ENCODE data around the gene METTL21C. TPM values are rescaled to one million over a fixed set of nuclear protein-coding genes. Genes with fewer than 3 reads are reported as not detected.

METTL21C gene
- not detected for total RNA-seq
- long read RNA-seq, result 0 reads

DNA sequence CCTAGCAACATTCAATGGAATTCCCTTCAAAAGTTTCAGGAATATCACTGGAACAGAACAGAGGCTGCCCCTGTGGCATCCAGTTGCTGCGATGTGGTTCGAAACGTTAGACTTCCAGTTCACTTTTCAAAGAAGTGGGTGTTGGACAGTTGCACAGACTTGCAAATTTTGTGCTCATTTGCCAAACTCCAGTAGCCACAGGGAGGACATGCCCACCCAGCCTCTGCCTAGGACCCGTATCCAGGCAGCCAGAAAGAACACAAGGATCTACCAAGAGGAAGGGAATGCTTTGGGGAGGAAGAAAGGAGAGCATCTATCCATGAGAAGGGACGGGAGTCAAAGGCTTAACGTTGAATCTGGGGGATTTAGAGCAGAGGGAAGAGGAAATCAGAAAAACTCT is at the start of gene METTL21C:
Gene METTL21C (minus strand): TSS at position 108 of the 400 bp plus-strand sequence. CDS start 546 bp downstream, outside the sequence.
- no peaks in the 10 kb centered on the region for H3K27me3 ChIP-seq
- DNase-seq (no peak), ATAC-seq (no peak)
- no peaks in the 10 kb centered on the region for H3K36me3 ChIP-seq
- intact Hi-C loops (cut with DNase I), result no loop called here
- 67% methylated on average over 5 of the region's 6 CpGs for WGBS (ENCODE audit: insufficient coverage, low coverage, low lambda C conversion rate, missing lambda C conversion rate)
- H3K4me1 ChIP-seq, result no peaks in the 10 kb centered on the region
- TF ChIP-seq POLR2A (IDR thresholded peaks at IDR 0.05), result no peak
- no peak for TF ChIP-seq CTCF (IDR thresholded peaks at IDR 0.05)
- H3K9me3 ChIP-seq, result no peaks in the 10 kb centered on the region
- H3K4me3 ChIP-seq, result no peak within 1 kb of the TSS
- no peak within 1 kb of the TSS for H3K27ac ChIP-seq

DNA sequence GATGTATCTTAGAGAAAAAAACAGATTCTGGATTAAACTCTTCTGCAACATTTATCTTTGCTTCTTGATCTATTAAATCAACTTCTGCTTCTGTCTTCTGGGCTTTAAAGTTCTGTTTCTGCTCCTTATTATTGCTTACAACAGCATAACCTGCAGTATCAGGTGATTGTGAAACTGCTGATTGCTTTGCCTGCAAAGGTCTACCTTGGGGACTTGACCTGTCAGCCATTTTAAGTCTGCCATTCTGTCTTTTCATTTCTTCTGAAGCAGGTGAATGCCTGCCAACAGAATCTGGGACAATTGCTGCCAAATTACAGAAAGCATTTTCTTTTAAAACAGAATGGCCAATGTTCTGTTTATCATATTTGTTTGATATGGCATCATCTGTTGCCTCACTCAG is 47.7 kb upstream of the METTL21C start:
- intact Hi-C loops (cut with DNase I), result no loop called here
- no peak overlapping the region for H3K4me3 ChIP-seq

GRCh38 chr13:102742101-102742500 is 47.3 kb upstream of the METTL21C start:
- Histone ChIP-seq H3K27me3 (no peaks in the 10 kb centered on the region), H3K9me3 (peaks cover 0 to 8% (median 0%) of the 10 kb centered on the region in 4 donors), H3K4me3 (no peak overlapping the region), H3K27ac (no peak overlapping the region), H3K4me1 (no peaks in the 10 kb centered on the region), H3K36me3 (no peaks in the 10 kb centered on the region)
- intact Hi-C loops (cut with DNase I), result no loop called here
- TF ChIP-seq POLR2A (IDR thresholded peaks at IDR 0.05) (no peak), CTCF (IDR thresholded peaks at IDR 0.05) (no peak)
- 43% methylated on average over 1 of the region's 1 CpG for WGBS (ENCODE audit: insufficient coverage, low coverage, low lambda C conversion rate, missing lambda C conversion rate)
- ATAC-seq (no peak), DNase-seq (no peak)

More for the DNA sequence above, 47.7 kb upstream of the METTL21C start:
- no peak for ATAC-seq
- no peak for DNase-seq
- no peaks in the 10 kb centered on the region for H3K27me3 ChIP-seq
- H3K9me3 ChIP-seq, result peaks cover 0 to 8% (median 0%) of the 10 kb centered on the region in 4 donors
- TF ChIP-seq POLR2A (IDR thresholded peaks at IDR 0.05) (no peak), CTCF (IDR thresholded peaks at IDR 0.05) (no peak)
- no peaks in the 10 kb centered on the region for H3K36me3 ChIP-seq
- H3K4me1 ChIP-seq, result no peaks in the 10 kb centered on the region
- H3K27ac ChIP-seq, result no peak overlapping the region

- no peaks in the 10 kb centered on the region for H3K36me3 ChIP-seq
- WGBS (ENCODE audit: insufficient coverage, low coverage, low lambda C conversion rate, missing lambda C conversion rate), result 25% methylated on average over 8 of the region's 8 CpGs
- peak overlapping the region in 1 of 3 donors; percentile 40 for H3K27ac ChIP-seq
- no peak for TF ChIP-seq CTCF (IDR thresholded peaks at IDR 0.05)
- no peak for TF ChIP-seq POLR2A (IDR thresholded peaks at IDR 0.05)
- no peaks in the 10 kb centered on the region for H3K27me3 ChIP-seq
- H3K9me3 ChIP-seq, result no peaks in the 10 kb centered on the region
- no peaks in the 10 kb centered on the region for H3K4me1 ChIP-seq
- intact Hi-C loops (cut with DNase I), result no loop called here
- ATAC-seq, result peak in 3 of 4 donors; percentile 8 to 59 (median 46)
- no peak overlapping the region for H3K4me3 ChIP-seq
- no peak for DNase-seq
These were observed 34.9 kb upstream of the METTL21C start for GRCh38 chr13:102729560-102730270.

All from right lobe of liver (tissue), 6 donors.